Colonic mucosa (tissue), 4 donors: ENCODE measurements around the gene CAMTA1. TPM values are rescaled to one million over a fixed set of nuclear protein-coding genes. Genes with fewer than 3 reads are reported as not detected.

Experiments used
- DNase-seq: peaks from one replicate; pipeline ENCODE4 v3.0.0-alpha.2; 2020
- H3K27ac ChIP-seq: fragments of 200-600 bp; one replicate; pipeline ENCODE4 v1.8.0; 2021
- H3K27me3 ChIP-seq: fragments of 200-600 bp; one replicate; pipeline ENCODE4 v1.8.0; 2021
- H3K36me3 ChIP-seq: fragments of 200-600 bp; one replicate; pipeline ENCODE4 v1.8.0; 2021
- H3K4me1 ChIP-seq: fragments of 200-600 bp; one replicate; pipeline ENCODE4 v1.8.0; 2021; ENCODE audit warnings: mild to moderate bottlenecking
- H3K4me3 ChIP-seq: fragments of 200-600 bp; one replicate; pipeline ENCODE4 v1.8.0; 2021
- H3K9ac ChIP-seq, 2 donors: one replicate each; pipeline ENCODE4 v1.7.0; 2013; ENCODE audit warnings: control low read depth in 2 of 2, low read depth in 2 of 2, low read length in 2 of 2
- H3K9me3 ChIP-seq: fragments of 200-600 bp; one replicate; pipeline ENCODE4 v1.8.0; 2021
- CTCF ChIP-seq: fragments of 200-600 bp; IDR thresholded peaks from one replicate; pipeline ENCODE4 v1.8.0; 2022; ENCODE audit warnings: antibody characterized with exemption, mild to moderate bottlenecking
- intact Hi-C: fragments of 100-400 bp; cut with DNase I; formaldehyde crosslinking; loops from one replicate; pipeline ENCODE4 v1.14.1; 2022
- total RNA-seq, 2 donors: library from RNA; stranded (reverse); fragmentation: NEBNext Ultra II Directional in 1 of 2; extraction: Animal tissue kit (Norgen Biotek cat#: 25700) in 1 of 2; gene quantifications; one replicate each; pipeline ENCODE4 v1.2.1, GENCODE V29; 2021
- donor health status: healthy.
- donor health status: DM: no; HTN: no; CAD: no.
- donor health status: DM: no; HTN: no; CAD: no.

CAMTA1 gene
- total RNA-seq, 2 donors from 2014 or later = 76.8 to 92.8 TPM

- no peak overlapping the region for H3K27ac ChIP-seq
- H3K9ac ChIP-seq = no peak overlapping the region
- peaks cover 2% of the 10 kb centered on the region for H3K4me1 ChIP-seq
- no peak for TF ChIP-seq CTCF
- no peaks in the 10 kb centered on the region for H3K9me3 ChIP-seq
- DNase-seq = no peak
- intact Hi-C loops = no loop called here
- H3K27me3 ChIP-seq = no peaks in the 10 kb centered on the region
- no peak overlapping the region for H3K4me3 ChIP-seq
- no peaks in the 10 kb centered on the region for H3K36me3 ChIP-seq
Measured at GRCh38 chr1:7641587-7642417, 856.5 kb downstream of the CAMTA1 start.

GRCh38 chr1:7642418-7642704, 857.1 kb downstream of the CAMTA1 start:
- Histone ChIP-seq H3K9ac (no peak overlapping the region), H3K9me3 (no peaks in the 10 kb centered on the region), H3K4me3 (no peak overlapping the region), H3K27me3 (no peaks in the 10 kb centered on the region), H3K27ac (no peak overlapping the region), H3K36me3 (no peaks in the 10 kb centered on the region), H3K4me1 (peaks cover 2% of the 10 kb centered on the region)
- TF ChIP-seq CTCF = no peak
- DNase-seq = no peak
- intact Hi-C loops = no loop called here

GRCh38 chr1:7642781-7643529, 857.7 kb downstream of the CAMTA1 start:
- intact Hi-C loops = no loop called here
- H3K27me3 ChIP-seq = no peaks in the 10 kb centered on the region
- H3K4me3 ChIP-seq = no peak overlapping the region
- no peak for TF ChIP-seq CTCF
- no peaks in the 10 kb centered on the region for H3K36me3 ChIP-seq
- peaks cover 2% of the 10 kb centered on the region for H3K4me1 ChIP-seq
- no peak for DNase-seq
- no peaks in the 10 kb centered on the region for H3K9me3 ChIP-seq
- no peak overlapping the region for H3K9ac ChIP-seq
- H3K27ac ChIP-seq = no peak overlapping the region

- Histone ChIP-seq H3K27ac (no peak overlapping the region), H3K4me3 (no peak overlapping the region), H3K4me1 (peaks cover 2% of the 10 kb centered on the region), H3K9me3 (no peaks in the 10 kb centered on the region), H3K27me3 (no peaks in the 10 kb centered on the region), H3K9ac (no peak overlapping the region), H3K36me3 (no peaks in the 10 kb centered on the region)
- intact Hi-C loops = no loop called here
- TF ChIP-seq CTCF = no peak
- no peak for DNase-seq
Measured at GRCh38 chr1:7643530-7643929, 858.3 kb downstream of the CAMTA1 start.

GRCh38 chr1:7644086-7644485, 858.8 kb downstream of the CAMTA1 start:
- no peaks in the 10 kb centered on the region for H3K36me3 ChIP-seq
- no peaks in the 10 kb centered on the region for H3K27me3 ChIP-seq
- no peaks in the 10 kb centered on the region for H3K9me3 ChIP-seq
- intact Hi-C loops = no loop called here
- no peak overlapping the region for H3K4me3 ChIP-seq
- DNase-seq = no peak
- peaks cover 2% of the 10 kb centered on the region for H3K4me1 ChIP-seq
- H3K27ac ChIP-seq = no peak overlapping the region
- H3K9ac ChIP-seq = no peak overlapping the region
- TF ChIP-seq CTCF = no peak
